Endothelial cell of umbilical vein (primary cell): ENCODE results near the gene PDGFB. TPM values are rescaled to one million over a fixed set of nuclear protein-coding genes. Genes with fewer than 3 reads are reported as not detected.

Experiments used
- BruUV-seq: library from RNA; stranded (reverse); fragments of 400-500 nt; replicated peaks from 2 replicates; lab custom pipeline; 2021; lab: Mats Ljungman, UMichigan
- CTCF ChIA-PET: fragments of 300-600, 350-600 bp; sonication (Branson Sonifier 250); formaldehyde crosslinking; loops from one replicate; lab custom pipeline; 2021; ENCODE audit warnings: antibody characterized with exemption, inconsistent platforms; lab: Charles Lee
- POLR2A ChIA-PET: fragments of 300-600, 350-600 bp; sonication (Branson Sonifier 250); formaldehyde crosslinking; loops from one replicate; lab custom pipeline; 2021; ENCODE audit warnings: antibody characterized with exemption, inconsistent platforms; lab: Charles Lee
- DNase-seq: peaks from one replicate; pipeline ENCODE4 v3.0.0-alpha.2; 2011; ENCODE audit warnings: low read depth, low spot score
- FAIRE-seq: peaks from 2 replicates; lab custom pipeline; 2011; peaks lifted over from hg19 to GRCh38; lab: Jason Lieb, UNC
- H2AFZ ChIP-seq: 2 replicates; pipeline ENCODE4 v1.6.0; 2012; ENCODE audit warnings: low read depth, low read length, control low read depth, inconsistent platforms
- H3K27ac ChIP-seq: 2 replicates; pipeline ENCODE4 v1.5.1; 2011; ENCODE audit warnings: low read depth, mild to moderate bottlenecking, control low read depth, low read length, moderate library complexity; ENCODE audit not compliant: insufficient read depth
- H3K27me3 ChIP-seq, 2 experiments: 2 replicates each; pipeline versions ENCODE4 v1.6.0 to v1.6.1; 2011; ENCODE audit warnings: low read length in 2 of 2, mixed read lengths in 1 of 2; ENCODE audit not compliant: control insufficient read depth in 2 of 2, insufficient read depth in 2 of 2
- H3K36me3 ChIP-seq, 2 experiments: 2 replicates in 1 of 2; 3 replicates in 1 of 2; pipeline ENCODE4 v1.5.1; 2011; ENCODE audit warnings: low read length in 2 of 2, mild to moderate bottlenecking in 1 of 2, moderate library complexity in 1 of 2; ENCODE audit not compliant: control insufficient read depth in 2 of 2, insufficient read depth in 2 of 2; ENCODE audit errors: extremely low read depth in 1 of 2
- H3K4me1 ChIP-seq: 3 replicates; pipeline ENCODE4 v1.5.1; 2011; ENCODE audit warnings: mild to moderate bottlenecking, low read length; ENCODE audit not compliant: control insufficient read depth, insufficient read depth; ENCODE audit errors: extremely low read depth
- H3K4me2 ChIP-seq: 2 replicates; pipeline ENCODE4 v1.6.1; 2011; ENCODE audit warnings: low read length, control low read depth, mixed read lengths; ENCODE audit not compliant: insufficient read depth
- H3K4me3 ChIP-seq, 3 experiments: fragments of 200-600 bp in 1 of 3; sonication (generic), shearing (Covaris generic) in 1 of 3; replicated peaks in 1 of 3; 2 replicates each; pipeline ENCODE4 v1.5.1; 2011 to 2016; ENCODE audit warnings: control low read depth in 3 of 3, low read length in 3 of 3, mild to moderate bottlenecking in 2 of 3, inconsistent platforms in 1 of 3, low read depth in 1 of 3, moderate library complexity in 1 of 3; ENCODE audit not compliant: insufficient read depth in 1 of 3
- H3K79me2 ChIP-seq: 2 replicates; pipeline ENCODE4 v1.6.0; 2012; ENCODE audit warnings: low read length, inconsistent platforms; ENCODE audit not compliant: control insufficient read depth, insufficient read depth
- H3K9ac ChIP-seq: replicated peaks from 2 replicates; pipeline ENCODE3; 2011; ENCODE audit warnings: low read length, control low read depth; ENCODE audit not compliant: insufficient read depth; ENCODE audit errors: extremely low read depth
- H3K9me1 ChIP-seq: replicated peaks from 3 replicates; pipeline ENCODE4 v1.6.0; 2011; ENCODE audit warnings: mild to moderate bottlenecking, low read length; ENCODE audit not compliant: control insufficient read depth, insufficient read depth; ENCODE audit errors: extremely low read depth
- H3K9me3 ChIP-seq: replicated peaks from 2 replicates; pipeline ENCODE4 v1.5.1; 2012; ENCODE audit warnings: low read length, inconsistent platforms; ENCODE audit not compliant: control insufficient read depth, insufficient read depth
- H4K20me1 ChIP-seq: replicated peaks from 2 replicates; pipeline ENCODE3; 2011; ENCODE audit warnings: mild to moderate bottlenecking, low read length; ENCODE audit not compliant: control insufficient read depth, insufficient read depth; ENCODE audit errors: extremely low read depth
- CTCF ChIP-seq, 2 donors: IDR thresholded peaks; 1 replicate in 1 of 2; 2 replicates in 1 of 2; pipeline ENCODE4 v1.5.1; 2011; ENCODE audit warnings: low read length in 2 of 2, mild to moderate bottlenecking in 2 of 2, moderate library complexity in 2 of 2, control low read depth in 1 of 2, inconsistent platforms in 1 of 2, low read depth in 1 of 2; ENCODE audit not compliant: insufficient read depth in 1 of 2; ENCODE audit errors: extremely low read depth in 1 of 2
- GATA2 ChIP-seq: IDR thresholded peaks from 2 replicates; pipeline ENCODE4 v1.7.0; 2011; ENCODE audit warnings: low read depth, mild to moderate bottlenecking, moderate library complexity, mixed read lengths, low read length; ENCODE audit not compliant: insufficient read length, insufficient read depth
- JUN ChIP-seq: IDR thresholded peaks from 2 replicates; pipeline ENCODE4 v1.6.1; 2011; ENCODE audit warnings: borderline replicate concordance, low read depth; ENCODE audit not compliant: insufficient read length, insufficient read depth
- MAX ChIP-seq: IDR thresholded peaks from 2 replicates; pipeline ENCODE4 v1.6.1; 2011; ENCODE audit not compliant: insufficient read depth, insufficient read length
- POLR2A ChIP-seq: IDR thresholded peaks from 2 replicates; pipeline ENCODE4 v1.6.1; 2012; ENCODE audit warnings: low read depth, mild to moderate bottlenecking, control low read depth, low read length
- POLR2AphosphoS5 ChIP-seq: IDR thresholded peaks from 2 replicates; pipeline ENCODE4 v1.6.1; 2012; ENCODE audit warnings: low read depth, mild to moderate bottlenecking, control low read depth, low read length, moderate library complexity; ENCODE audit not compliant: insufficient read depth
- dilution Hi-C: fragments of 300-500 bp; cut with MboI; formaldehyde crosslinking; loops from one replicate; pipeline ENCODE4 v1.15.0; 2019; ENCODE audit warnings: low sequenced_read_pairs; ENCODE audit not compliant: extremely low pct_ligation_motif_present
- intact Hi-C: fragments of 100-400 bp; cut with micrococcal nuclease; formaldehyde crosslinking; loops from one replicate; pipeline ENCODE4 v1.10.0; 2022
- polyA plus RNA-seq, 4 experiments: library from polyadenylated mRNA; depleted of rRNA in 3 of 4; stranded (reverse) in 3 of 4; unstranded in 1 of 4; fragments of >200 nt; gene quantifications; 2 replicates each; pipeline versions ENCODE4 v1.2.1 to v1.2.3, GENCODE V29; 2011 to 2012; ENCODE audit warnings: missing spikeins in 1 of 4
- total RNA-seq: library from RNA; stranded (reverse); gene quantifications from 2 replicates; pipeline ENCODE4 v1.2.3, GENCODE V29; 2021

PDGFB gene
- total and polyA plus RNA-seq, 2 donors (not counting 3 experiments of a cell fraction or from before 2014, with no cell fraction given) = 135 to 240 TPM

- Histone ChIP-seq H3K4me3 (peak overlapping the region; percentile 5 to 68 (median 41)), H3K27me3 (no peaks in the 10 kb centered on the region), H3K9ac (peak overlapping the region; percentile 91), H3K9me3 (no peaks in the 10 kb centered on the region), H3K9me1 (no peaks in the 10 kb centered on the region), H3K4me1 (peaks cover 49% of the 10 kb centered on the region), H2AFZ (no peak overlapping the region), H3K79me2 (peaks cover 78% of the 10 kb centered on the region), H3K4me2 (peak overlapping the region; percentile 25), H3K27ac (peak overlapping the region; percentile 21), H4K20me1 (peaks cover 4% of the 10 kb centered on the region), H3K36me3 (peaks cover 7 to 23% of the 10 kb centered on the region in 2 experiments)
- ChIA-PET CTCF (interaction anchor here (1.0 to 3.8 kb wide), 13 partner anchors 11 to 107 kb away, joined by 3 to 29 read pairs (median 7); partner anchors contain the start of gene RPL3), POLR2A (interaction anchor here (1.0 to 3.5 kb wide), 4 partner anchors 12 to 75 kb away, joined by 3 to 31 read pairs (median 4); partner anchors contain the start of gene RPL3)
- intact Hi-C loops = loop anchor here (1.0 kb wide), 4 partner anchors 12 to 69 kb away; no protein-coding TSS in a partner anchor
- DNase-seq = no peak
- TF ChIP-seq POLR2A (peak; percentile 14), JUN (no peak), MAX (no peak), GATA2 (no peak), CTCF (IDR thresholded peaks at IDR 0.05; ENCODE audit: extremely low read depth in 1 of 2, insufficient read depth in 1 of 2, low read depth in 1 of 2, low read length in 2 of 2) (no peak), POLR2AphosphoS5 (peak; percentile 41)
- BruUV-seq = no TSS peak
- dilution Hi-C loops = no loop called here
- FAIRE-seq = no peak
Observed at GRCh38 chr22:39241794-39242594, 2.8 kb downstream of the PDGFB start.
